Activated CD4-positive, alpha-beta T cell treated with anti-CD3 and anti-CD28 coated beads, Interleukin-2, Interleukin-6, amounts not matched to agents 100 ng/mL and 50 ng/mL, durations not matched to agents 16 hours and 8 hours (primary cell): ENCODE data around the gene SF3A2.

ENCODE experiments used
- DNase-seq: peaks from one replicate; pipeline ENCODE4 v3.0.0-alpha.2; 2020

SF3A2 gene

GRCh38 chr19:2255112-2255845 lies 18.7 kb downstream of the SF3A2 start:
- no peak for DNase-seq

GRCh38 chr19:2255982-2256685 lies 19.5 kb downstream of the SF3A2 start, which contains the start of gene JSRP1:
Gene JSRP1 (minus strand): TSS chr19:2256417. CDS start chr19:2255314, 1,103 bp downstream.
- DNase-seq, result no peak

GRCh38 chr19:2259336-2259735 lies 22.7 kb downstream of the SF3A2 start:
- no peak for DNase-seq

- DNase-seq, result no peak
Observed at GRCh38 chr19:2260341-2260805, 23.7 kb downstream of the SF3A2 start.

DNA sequence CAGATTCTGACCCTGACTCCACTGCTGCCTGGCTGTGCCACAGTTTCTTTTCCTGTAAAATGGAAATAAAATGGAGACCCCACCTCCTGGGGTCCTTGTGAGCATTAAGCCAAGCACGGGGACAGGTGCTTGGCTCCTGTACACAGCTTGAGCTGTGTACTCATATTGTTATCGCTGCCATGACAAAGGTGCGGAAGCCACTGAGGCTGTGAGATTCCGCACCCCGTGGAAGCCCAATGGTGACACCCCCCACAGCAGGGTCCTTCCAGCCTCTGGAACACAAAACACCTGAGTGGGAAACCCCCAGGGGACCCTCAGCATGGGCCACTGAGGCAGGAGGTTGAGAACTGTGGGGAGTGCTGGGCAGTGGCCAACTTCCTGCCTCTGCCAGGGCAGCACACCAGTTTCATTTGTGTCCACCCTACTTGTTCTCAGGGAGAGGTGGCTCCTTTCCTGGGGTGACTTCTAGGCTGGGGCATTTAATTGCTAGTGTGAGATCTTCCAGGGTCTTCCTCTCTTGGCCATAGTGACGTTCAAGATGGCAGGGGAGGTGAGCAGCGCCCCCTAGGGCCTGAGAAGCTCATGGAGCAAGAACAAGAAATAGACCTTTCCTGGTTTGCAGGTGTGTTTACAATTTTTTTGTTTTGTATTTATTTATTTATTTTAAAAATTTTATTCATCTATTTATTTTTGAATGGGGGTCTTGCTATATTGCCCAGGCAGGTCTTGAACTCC lies 25.0 kb downstream of the SF3A2 start:
- DNase-seq, result peak; percentile 66

- DNase-seq, result no peak
Observed at GRCh38 chr19:2266183-2266993, 29.8 kb downstream of the SF3A2 start.

DNA sequence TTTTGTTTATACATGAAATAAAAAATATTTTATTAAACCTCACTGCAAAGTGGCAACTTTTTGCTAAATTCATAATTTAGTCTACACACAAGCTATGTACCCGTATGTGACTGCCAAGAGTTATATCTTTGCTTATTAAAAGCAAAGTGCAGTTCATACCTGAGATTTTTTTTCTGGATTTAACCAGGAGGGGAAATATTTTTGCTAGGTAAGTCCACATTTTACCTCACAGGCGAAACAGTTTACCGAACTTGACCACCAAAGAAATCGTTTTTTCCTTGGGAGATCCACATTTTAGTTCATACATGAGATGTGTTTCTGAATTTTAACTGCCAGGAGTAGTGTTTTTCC lies 31.8 kb downstream of the SF3A2 start:
- DNase-seq, result no peak

DNA sequence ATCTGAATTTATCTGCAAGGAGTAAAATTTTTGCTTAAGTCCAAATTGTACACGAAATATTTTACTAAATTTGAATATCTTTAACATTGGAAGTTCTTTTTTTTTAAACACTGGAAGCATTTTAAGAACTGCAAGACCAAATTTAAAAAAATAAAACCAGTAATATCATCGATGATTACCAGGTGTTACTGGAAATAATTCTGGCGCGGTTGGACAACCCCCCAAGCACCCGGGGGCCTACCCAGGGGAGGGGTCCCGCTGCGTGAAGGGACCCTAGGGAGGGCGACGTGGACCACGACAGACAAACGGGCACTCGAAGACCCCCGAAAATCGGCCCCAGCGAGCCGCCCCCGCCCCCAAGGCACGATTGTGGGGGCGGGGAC lies 32.2 kb downstream of the SF3A2 start:
- no peak for DNase-seq

GRCh38 chr19:2269244-2270156 lies 32.9 kb downstream of the SF3A2 start:
- DNase-seq, result peak; percentile 99

- DNase-seq, result peak; percentile 51
Observed at GRCh38 chr19:2270157-2270422, 33.5 kb downstream of the SF3A2 start.

- peak; percentile 79 for DNase-seq
Observed at GRCh38 chr19:2270423-2271233, 34.0 kb downstream of the SF3A2 start.

DNA sequence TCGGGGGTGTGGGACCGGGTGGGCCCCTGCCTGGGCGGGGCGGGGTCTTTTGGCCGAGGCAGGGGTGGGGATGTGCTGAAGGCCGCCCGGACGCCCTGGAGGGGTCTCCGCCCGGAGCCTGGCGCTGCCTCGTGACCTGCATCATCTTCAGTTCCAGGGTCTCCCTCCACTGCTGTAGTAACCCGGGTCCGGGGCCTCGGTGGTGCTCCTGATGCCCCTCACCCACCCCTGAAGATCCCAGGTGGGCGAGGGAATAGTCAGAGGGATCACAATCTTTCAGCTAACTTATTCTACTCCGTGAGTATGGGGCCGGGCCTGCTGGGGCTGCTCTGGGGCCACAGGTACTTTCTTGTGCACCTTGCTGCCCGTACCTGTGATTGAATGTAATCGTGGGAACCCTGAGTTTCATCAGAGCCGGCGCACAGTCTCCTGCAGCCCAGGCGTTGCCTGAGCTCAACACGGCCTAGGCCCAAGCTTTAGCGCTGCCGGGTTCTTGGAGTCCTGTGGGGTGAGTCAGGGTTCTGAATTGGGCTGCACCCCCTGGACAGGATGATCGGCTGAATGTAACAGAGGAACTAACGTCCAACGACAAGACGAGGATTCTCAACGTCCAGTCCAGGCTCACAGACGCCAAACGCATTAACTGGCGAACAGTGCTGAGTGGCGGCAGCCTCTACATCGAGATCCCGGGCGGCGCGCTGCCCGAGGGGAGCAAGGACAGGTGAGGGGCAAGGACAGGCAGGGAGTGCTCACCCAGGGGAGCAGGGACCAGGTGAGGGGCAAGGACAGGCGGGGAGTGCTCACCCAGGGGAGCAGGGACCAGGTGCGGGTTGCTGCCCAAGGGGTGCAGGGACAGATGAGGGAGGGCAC lies 34.8 kb downstream of the SF3A2 start:
- no peak for DNase-seq

DNA sequence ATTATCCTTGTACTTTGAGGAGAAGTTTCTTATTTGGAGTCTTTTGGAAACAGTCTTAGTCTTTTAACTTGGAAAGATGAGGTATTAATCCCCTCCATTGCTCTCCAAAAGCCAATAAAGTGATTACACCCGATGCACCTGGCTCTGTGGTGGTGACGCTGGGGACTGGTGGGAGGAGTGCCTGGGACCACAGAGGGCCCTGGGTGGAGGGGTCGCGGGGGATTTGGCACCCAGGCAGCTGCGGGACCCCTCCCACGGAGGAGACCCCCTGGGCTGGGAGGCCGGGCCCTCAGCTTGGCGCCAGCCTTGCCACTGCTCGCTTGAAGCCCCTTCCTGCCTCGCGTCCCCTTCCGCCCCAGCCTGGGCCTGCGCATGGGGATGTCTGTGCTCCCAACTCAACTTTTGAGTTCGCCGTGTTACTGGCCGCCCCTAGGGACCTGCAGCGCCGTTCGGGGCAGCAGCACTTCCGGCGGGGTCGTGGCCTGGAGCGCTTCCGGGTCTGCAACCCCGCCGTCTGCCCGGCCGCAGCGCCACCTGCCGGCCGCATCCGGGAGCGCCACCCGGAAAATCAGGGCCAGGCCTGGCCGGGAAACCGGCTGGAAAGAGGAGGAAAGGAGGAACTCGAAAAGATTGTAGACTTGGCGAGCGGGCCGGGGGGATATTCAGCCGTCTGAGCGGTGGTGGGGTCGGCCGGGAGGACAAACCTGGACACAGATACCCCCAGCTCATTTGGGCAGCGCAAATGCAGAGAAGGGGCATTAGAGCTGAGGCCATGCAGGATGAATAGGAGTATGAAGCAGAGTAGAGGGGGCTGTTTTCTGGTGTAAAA lies 36.9 kb downstream of the SF3A2 start:
- DNase-seq, result peak; percentile 88

GRCh38 chr19:2274185-2274711 lies 37.6 kb downstream of the SF3A2 start:
- no peak for DNase-seq

DNA sequence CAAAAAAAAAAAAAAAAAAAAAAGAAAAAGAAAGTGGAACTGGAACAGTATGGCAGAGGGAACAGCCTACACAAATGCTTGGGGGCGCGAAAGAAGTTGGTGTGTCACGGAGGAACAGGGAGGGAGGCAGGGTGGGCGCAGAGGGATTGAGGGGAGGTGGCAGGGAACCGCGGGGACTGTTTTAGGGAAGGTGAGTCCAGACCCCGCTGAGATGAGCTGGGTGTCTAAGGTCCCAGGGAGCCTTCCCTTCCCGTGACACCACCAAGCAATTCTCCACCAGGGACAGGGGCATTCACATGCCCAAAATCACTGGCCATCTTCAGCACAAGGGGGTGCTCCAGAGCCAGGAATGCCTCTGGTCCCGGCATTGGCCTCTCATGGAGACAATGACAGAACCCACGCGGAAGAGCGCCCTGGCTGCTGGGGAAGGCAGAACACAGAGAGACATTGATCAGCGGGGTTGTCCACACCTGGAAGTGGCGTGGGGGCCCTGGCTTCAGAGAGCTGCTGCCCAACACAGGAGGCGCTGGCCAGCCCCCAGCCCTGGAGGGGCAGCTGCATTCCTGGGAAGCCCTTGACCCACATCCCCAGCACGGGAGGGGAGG lies 38.4 kb downstream of the SF3A2 start:
- DNase-seq, result peak; percentile 44

- DNase-seq, result no peak
Observed at GRCh38 chr19:2275588-2276428, 39.2 kb downstream of the SF3A2 start.

- DNase-seq, result no peak
Observed at GRCh38 chr19:2276429-2276986, 39.9 kb downstream of the SF3A2 start.
